ENCODE results near the gene CCDC13. TPM values are rescaled to one million over a fixed set of nuclear protein-coding genes. Genes with fewer than 3 reads are reported as not detected.

The CCDC13 gene
- total and polyA plus RNA-seq, 2 of the 13 experiments (the other 11 are each of a cell fraction or from before 2014, with no cell fraction given) = 0.22 to 0.51 TPM

- intact Hi-C loops (cut with micrococcal nuclease; ENCODE audit: unreplicated experiment) = no loop called here
- H3K9me3 ChIP-seq (ENCODE audit: low read length) = no peaks in the 10 kb centered on the region
- no peaks in the 10 kb centered on the region for H3K36me3 ChIP-seq (replicated peaks in 1 of 2; ENCODE audit: control insufficient read depth in 1 of 2, insufficient read depth in 2 of 2, low read length in 2 of 2)
- no peak overlapping the region for H3K27ac ChIP-seq (ENCODE audit: extremely low read length, insufficient read depth, low read length)
- FAIRE-seq = no peak
- TF ChIP-seq NFE2 (CRISPR knock-in tag; IDR thresholded peaks at IDR 0.05) (no peak), AHR (CRISPR knock-in tag; IDR thresholded peaks at IDR 0.05) (no peak), ZNF576 (CRISPR knock-in tag; IDR thresholded peaks at IDR 0.05) (no peak), FOXO1 (CRISPR knock-in tag; IDR thresholded peaks at IDR 0.05) (no peak), SOX13 (IDR thresholded peaks at IDR 0.05) (no peak), SOX13 (CRISPR knock-in tag; conservative IDR thresholded peaks at IDR 0.05 in 1 of 2, IDR thresholded peaks at IDR 0.05 in 1 of 2) (peak in 1 of 2 experiments; percentile 18; a peak in 1 of 4 replicates), HDAC2 (CRISPR knock-in tag; IDR thresholded peaks at IDR 0.05) (no peak), LBX2 (CRISPR knock-in tag; IDR thresholded peaks at IDR 0.05; ENCODE audit: borderline replicate concordance) (no peak), HMG20A (CRISPR knock-in tag; IDR thresholded peaks at IDR 0.05; ENCODE audit: borderline replicate concordance) (no peak), ZNF746 (CRISPR knock-in tag; IDR thresholded peaks at IDR 0.05) (no peak), RXRB (CRISPR knock-in tag; IDR thresholded peaks at IDR 0.05; ENCODE audit: borderline replicate concordance) (0 out of 2 replicates have a peak, but pooled peaks have one; percentile 40), THRA (CRISPR knock-in tag; IDR thresholded peaks at IDR 0.05; ENCODE audit: borderline replicate concordance) (peak; percentile 43; the same call in 1 of the 2 replicates), ZNF784 (CRISPR knock-in tag; IDR thresholded peaks at IDR 0.05; ENCODE audit: borderline replicate concordance) (no peak), FOSL2 (CRISPR knock-in tag; IDR thresholded peaks at IDR 0.05) (peak; percentile 33; the same call in 1 of the 2 replicates)
- TF ChIP-seq, protein P1, sequence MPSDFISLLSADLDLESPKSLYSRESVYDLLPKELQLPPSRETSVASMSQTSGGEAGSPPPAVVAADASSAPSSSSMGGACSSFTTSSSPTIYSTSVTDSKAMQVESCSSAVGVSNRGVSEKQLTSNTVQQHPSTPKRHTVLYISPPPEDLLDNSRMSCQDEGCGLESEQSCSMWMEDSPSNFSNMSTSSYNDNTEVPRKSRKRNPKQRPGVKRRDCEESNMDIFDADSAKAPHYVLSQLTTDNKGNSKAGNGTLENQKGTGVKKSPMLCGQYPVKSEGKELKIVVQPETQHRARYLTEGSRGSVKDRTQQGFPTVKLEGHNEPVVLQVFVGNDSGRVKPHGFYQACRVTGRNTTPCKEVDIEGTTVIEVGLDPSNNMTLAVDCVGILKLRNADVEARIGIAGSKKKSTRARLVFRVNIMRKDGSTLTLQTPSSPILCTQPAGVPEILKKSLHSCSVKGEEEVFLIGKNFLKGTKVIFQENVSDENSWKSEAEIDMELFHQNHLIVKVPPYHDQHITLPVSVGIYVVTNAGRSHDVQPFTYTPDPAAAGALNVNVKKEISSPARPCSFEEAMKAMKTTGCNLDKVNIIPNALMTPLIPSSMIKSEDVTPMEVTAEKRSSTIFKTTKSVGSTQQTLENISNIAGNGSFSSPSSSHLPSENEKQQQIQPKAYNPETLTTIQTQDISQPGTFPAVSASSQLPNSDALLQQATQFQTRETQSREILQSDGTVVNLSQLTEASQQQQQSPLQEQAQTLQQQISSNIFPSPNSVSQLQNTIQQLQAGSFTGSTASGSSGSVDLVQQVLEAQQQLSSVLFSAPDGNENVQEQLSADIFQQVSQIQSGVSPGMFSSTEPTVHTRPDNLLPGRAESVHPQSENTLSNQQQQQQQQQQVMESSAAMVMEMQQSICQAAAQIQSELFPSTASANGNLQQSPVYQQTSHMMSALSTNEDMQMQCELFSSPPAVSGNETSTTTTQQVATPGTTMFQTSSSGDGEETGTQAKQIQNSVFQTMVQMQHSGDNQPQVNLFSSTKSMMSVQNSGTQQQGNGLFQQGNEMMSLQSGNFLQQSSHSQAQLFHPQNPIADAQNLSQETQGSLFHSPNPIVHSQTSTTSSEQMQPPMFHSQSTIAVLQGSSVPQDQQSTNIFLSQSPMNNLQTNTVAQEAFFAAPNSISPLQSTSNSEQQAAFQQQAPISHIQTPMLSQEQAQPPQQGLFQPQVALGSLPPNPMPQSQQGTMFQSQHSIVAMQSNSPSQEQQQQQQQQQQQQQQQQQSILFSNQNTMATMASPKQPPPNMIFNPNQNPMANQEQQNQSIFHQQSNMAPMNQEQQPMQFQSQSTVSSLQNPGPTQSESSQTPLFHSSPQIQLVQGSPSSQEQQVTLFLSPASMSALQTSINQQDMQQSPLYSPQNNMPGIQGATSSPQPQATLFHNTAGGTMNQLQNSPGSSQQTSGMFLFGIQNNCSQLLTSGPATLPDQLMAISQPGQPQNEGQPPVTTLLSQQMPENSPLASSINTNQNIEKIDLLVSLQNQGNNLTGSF (CRISPR knock-in tag; IDR thresholded peaks at IDR 0.05) = no peak
- no peaks in the 10 kb centered on the region for H3K27me3 ChIP-seq (ENCODE audit: control insufficient read depth in 1 of 2, insufficient read depth in 2 of 2, low read length in 2 of 2)
- 12% methylated on average over 2 of the region's 2 CpGs for WGBS (ENCODE audit: low lambda C conversion rate)
- in situ Hi-C loops (cut with HindIII; ENCODE audit: extremely low pct_ligation_motif_present, low pct_unique_long_range_greater_than_20kb) = no loop called here
- peaks cover 75% of the 10 kb centered on the region for H3K4me1 ChIP-seq (ENCODE audit: insufficient read depth, low read length)
- DNase-seq (ENCODE audit: low spot score) = peak; percentile 8
- peak overlapping the region; percentile 5; the same call in 1 of the 2 replicates for H3K4me2 ChIP-seq (ENCODE audit: low read depth, low read length)
- CTCF ChIA-PET (ENCODE audit: low intra/inter-chr PET ratio, low total read pairs) = no interaction called here
- no peak for ATAC-seq
- POLR2A ChIA-PET = interaction anchor here (0.7 to 4.6 kb wide), 3 partner anchors 10 to 15 kb away, joined by 3 to 41 read pairs (median 3); partner anchors contain the start of gene HIGD1A
- H3K79me2 ChIP-seq (ENCODE audit: insufficient read depth, low read length) = no peaks in the 10 kb centered on the region
- H2AFZ ChIP-seq (ENCODE audit: low read length) = no peak overlapping the region
- H4K20me1 ChIP-seq (ENCODE audit: insufficient read depth, low read length) = no peaks in the 10 kb centered on the region
- no peak overlapping the region for H3K4me3 ChIP-seq (replicated peaks in 1 of 3; ENCODE audit: insufficient read depth in 1 of 3, low read depth in 2 of 3, low read length in 3 of 3)
- no peak overlapping the region for H3K9ac ChIP-seq (ENCODE audit: insufficient read depth, low read depth, low read length)
- BruUV-seq (replicated peaks) = no TSS peak
Measured at GRCh38 chr3:42814914-42815507, 42.0 kb upstream of the CCDC13 start.

All from HepG2 (cell line).